Fibroblast of skin of right biceps (primary cell): Measurements from ENCODE around the gene FNDC10.

Experiments used
- DNase-seq: peaks from one replicate; pipeline ENCODE4 v3.0.0-alpha.2; 2013

The FNDC10 gene

DNA sequence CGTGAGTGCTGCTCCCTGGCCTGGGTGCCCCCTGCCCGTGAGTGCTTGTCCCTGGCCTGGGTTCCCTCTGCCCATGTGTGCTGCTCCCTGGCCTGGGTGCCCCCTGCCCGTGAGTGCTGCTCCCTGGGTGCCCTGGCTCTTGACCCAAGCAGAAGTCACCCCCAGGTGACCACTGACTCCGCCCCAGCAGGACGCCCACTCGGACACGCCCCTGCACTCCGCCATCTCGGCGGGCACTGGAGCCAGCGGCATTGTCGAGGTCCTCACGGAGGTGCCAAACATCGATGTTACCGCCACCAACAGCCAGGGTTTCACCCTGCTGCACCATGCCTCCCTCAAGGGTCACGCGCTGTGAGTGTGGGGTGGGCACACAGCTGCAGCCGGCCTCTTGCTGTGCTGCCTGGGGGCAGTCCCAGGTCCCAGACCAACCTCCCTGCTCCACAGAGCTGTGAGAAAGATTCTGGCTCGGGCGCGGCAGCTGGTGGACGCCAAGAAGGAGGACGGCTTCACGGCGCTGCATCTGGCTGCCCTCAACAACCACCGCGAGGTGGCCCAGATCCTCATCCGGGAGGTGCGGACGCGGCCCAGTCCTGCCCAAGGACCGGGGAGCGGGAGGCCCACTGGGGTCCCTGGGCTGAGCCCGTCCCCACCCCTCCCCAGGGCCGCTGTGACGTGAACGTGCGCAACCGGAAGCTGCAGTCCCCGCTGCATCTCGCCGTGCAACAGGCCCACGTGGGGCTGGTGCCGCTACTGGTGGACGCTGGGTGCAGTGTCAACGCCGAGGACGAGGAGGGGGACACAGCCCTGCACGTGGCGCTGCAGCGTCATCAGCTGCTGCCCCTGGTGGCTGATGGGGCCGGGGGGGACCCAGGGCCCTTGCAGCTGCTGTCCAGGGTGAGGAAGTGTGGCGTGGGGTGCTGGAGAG lies 28.2 kb upstream of the FNDC10 start:
- DNase-seq: no peak

GRCh38 chr1:1627261-1627828 lies 27.4 kb upstream of the FNDC10 start:
- no peak for DNase-seq

DNA sequence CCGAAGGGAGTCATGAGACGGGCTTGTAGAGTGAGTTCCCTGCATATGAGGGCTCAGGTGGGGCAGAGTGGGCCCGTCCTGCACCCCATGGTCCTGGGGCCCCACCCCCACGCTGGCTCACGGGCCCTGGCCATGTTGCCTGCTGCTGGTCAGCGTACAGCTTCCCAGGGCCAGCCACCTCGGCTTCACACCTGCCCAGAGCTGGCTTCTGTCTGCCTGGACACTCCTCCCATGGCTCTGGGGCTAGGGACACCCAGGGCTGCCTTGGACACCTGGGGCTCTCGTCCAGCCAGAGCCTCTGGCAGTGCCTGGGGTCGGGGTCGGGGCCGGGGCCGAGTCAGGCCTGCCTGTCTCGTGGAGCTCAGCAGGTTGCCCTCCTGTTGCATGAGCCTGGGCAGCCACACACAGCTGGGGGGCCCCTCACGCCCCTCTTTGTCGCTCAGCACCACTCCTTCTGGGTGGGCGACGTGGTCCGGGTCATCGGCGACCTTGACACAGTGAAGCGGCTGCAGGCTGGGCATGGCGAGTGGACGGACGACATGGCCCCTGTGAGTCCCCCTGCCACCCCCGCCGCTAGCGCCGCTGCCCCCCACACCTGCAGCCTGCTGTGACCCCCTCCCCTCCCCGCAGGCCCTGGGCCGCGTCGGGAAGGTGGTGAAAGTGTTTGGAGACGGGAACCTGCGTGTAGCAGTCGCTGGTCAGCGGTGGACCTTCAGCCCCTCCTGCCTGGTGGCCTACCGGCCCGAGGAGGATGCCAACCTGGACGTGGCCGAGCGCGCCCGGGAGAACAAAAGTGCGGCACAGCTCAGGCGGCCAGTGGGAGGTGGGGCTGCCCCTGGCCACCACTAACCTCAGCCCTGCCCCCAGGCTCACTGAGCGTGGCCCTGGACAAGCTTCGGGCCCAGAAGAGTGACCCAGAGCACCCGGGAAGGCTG lies 26.5 kb upstream of the FNDC10 start:
- DNase-seq: no peak

GRCh38 chr1:1625824-1626206 lies 25.9 kb upstream of the FNDC10 start:
- DNase-seq: no peak

DNA sequence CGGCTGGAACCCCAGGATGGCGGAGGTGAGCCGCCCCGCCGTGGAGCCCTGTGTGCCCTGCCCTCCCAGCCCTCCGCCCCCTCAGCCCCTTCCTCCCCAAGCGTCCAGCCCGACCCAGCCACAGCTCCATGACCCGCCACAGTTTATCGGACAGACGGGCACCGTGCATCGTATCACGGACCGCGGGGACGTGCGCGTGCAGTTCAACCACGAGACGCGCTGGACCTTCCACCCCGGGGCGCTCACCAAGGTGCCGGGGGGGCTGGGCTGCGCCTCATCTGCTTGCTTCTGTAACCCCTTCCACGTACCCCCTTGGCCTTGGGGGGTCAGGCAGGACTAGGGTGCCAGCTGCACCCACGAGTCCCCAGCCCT lies 25.5 kb upstream of the FNDC10 start:
- DNase-seq: no peak

- peak; percentile 26 for DNase-seq
Measured at GRCh38 chr1:1624443-1625403, 24.8 kb upstream of the FNDC10 start.

- no peak for DNase-seq
Measured at GRCh38 chr1:1623631-1624442, 23.9 kb upstream of the FNDC10 start.

DNA sequence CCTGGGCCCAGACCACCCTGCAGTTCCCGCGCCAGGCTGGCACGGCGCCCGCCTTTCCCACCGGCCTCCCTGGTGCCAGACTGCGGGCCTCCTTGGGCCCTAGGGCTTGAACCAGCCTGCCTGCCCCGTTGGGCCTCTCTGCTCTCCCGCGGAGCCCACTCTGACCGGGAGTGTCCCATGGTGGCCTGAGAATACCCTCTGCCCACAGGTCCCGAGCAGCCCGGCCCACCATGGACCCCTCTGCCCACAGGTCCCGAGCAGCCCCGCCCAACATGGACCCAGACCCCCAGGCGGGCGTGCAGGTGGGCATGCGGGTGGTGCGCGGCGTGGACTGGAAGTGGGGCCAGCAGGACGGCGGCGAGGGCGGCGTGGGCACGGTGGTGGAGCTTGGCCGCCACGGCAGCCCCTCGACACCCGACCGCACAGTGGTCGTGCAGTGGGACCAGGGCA lies 23.3 kb upstream of the FNDC10 start:
- no peak for DNase-seq

DNA sequence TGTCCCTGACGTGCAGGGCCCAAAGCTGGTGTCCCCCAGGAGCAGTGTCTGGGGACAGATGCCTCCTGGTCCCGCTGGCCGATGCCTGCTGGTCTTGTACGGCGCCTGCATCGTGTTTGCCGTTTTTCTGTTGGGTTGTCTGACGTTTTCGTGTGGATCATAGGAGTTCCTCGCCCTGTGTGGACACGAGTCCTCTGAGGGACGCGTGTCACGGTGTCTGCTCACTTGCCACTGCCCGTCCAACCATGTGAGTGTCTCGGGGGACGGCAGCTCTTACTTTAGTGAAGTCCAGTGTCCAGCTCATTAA lies 22.8 kb upstream of the FNDC10 start:
- DNase-seq: no peak

GRCh38 chr1:1622010-1622787 lies 22.3 kb upstream of the FNDC10 start:
- DNase-seq: peak; percentile 34

DNA sequence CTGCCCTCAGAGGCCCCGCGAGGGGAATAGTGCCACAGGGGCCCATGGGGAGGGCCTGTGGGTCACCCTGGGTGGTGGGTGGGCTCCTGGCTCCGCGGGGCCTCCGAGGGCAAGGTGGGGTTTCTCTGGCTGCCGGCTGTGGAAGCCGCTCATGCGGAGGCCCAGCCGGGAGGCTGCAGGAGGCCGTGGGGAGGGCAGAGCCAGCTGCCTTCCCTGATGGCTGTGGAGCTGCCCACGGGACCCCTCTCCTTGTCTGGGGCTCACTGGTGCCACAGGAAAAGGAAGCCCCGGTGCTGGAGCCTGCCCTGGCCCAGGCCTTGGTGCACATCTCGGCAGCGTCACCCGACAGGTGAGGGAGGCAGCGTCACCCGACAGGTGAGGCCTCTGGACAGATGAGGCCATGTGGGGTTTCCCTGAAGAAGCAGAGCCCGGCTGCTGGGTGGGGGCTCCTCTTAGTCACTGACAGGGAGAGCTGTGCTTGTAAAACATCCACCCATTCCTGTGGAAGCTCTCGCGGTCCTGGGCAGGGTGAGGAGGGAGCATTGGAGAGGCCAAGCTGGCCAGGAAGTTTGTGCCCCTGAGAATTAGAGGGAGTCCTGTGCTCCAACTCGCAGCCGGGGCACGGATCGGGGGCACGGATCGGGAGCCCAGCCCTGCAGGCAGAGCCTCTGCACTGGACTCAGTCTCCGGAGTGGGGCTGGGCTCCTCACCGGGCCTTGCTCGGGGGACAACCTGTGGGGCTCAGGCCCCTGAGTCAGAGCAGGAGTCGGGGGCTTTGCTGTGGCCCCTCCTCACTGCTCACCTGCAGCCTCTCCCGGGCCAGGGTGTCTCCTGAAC lies 21.5 kb upstream of the FNDC10 start:
- no peak for DNase-seq

- no peak for DNase-seq
Measured at GRCh38 chr1:1620433-1621139, 20.7 kb upstream of the FNDC10 start.

DNA sequence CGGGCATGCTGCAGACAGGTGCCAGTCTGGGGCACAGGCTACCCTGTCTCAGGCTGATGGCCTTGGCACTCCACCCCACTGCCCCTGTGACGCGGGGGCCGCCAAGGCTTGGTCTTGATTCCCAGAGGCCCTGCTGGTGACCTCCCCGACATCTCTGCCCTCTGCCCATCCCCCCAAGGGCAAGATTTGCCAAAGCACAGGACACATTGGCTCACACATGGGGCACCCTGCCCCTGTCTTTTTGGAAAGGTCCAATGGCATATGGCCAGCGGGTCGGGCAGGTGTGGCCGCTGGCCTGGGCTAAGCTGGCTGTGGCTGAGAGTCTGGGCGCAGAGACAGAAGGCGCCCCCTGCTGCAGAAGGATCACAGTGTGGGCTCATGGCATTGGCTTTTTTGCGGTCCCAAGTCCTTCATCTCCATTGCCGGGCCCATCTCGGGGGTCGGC lies 20.0 kb upstream of the FNDC10 start:
- no peak for DNase-seq

GRCh38 chr1:1618396-1619068 lies 18.6 kb upstream of the FNDC10 start:
- no peak for DNase-seq

DNA sequence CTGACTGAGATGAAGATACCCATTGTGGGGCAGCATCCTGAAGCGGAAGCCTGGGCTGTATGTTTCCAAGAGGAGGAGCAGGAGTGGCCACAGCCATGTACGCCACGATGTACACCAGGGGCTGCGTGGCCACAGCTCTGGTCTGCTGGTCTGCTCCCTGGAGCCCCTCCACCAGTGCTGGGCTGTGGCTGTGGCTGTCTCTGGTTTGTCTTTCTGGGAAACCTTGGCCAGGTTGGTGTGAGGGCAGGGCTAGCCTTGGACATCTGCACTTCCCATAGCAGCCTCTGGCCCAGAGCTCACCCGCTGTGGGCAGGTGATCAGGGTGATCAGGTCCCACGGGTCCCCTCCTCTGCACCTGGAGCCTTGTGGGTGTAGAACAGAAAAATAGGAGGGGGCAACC lies 18.0 kb upstream of the FNDC10 start:
- no peak for DNase-seq

GRCh38 chr1:1617516-1617915 lies 17.6 kb upstream of the FNDC10 start:
- no peak for DNase-seq

GRCh38 chr1:1616838-1617237 lies 16.9 kb upstream of the FNDC10 start:
- no peak for DNase-seq

GRCh38 chr1:1616045-1616790 lies 16.3 kb upstream of the FNDC10 start:
- DNase-seq: peak; percentile 36
